ENCODE data around the gene PTPN1.

DNA sequence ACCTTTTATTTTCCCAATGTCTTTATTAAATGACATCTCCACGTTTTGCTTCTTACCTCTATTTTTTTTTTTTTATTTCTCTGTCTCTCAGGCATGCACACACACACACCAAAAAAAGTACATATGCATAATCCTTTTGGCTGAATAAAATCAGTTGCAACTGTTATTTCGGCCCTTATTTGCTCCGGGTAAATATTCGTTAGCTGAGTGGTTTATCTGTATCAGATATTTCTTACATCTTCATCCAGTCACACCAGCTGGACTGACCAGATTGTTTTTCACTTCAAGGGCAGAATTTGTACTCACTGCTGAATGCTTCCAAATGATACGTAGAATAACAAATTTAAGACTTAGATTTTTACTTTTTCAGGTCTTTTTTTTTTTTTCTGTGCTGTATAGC, 45.5 kb downstream of the PTPN1 start:
- TF ChIP-seq CTCF (IDR thresholded peaks at IDR 0.05; ENCODE audit: low read length) = no peak
- TF ChIP-seq EZH2 (IDR thresholded peaks at IDR 0.05; ENCODE audit: borderline replicate concordance, low read length) = no peak
